NT2/D1 (cell line): ENCODE results near the gene KLHDC8A.

Source experiments
- DNase-seq: peaks from one replicate; pipeline ENCODE4 v3.0.0-alpha.2; 2011; ENCODE audit warnings: low read depth, low spot score
- H3K27me3 ChIP-seq: 2 replicates; pipeline ENCODE4 v1.6.0; 2011; ENCODE audit warnings: mild to moderate bottlenecking; ENCODE audit not compliant: insufficient read length, insufficient read depth
- H3K36me3 ChIP-seq: 2 replicates; pipeline ENCODE4 v1.6.1; 2011; ENCODE audit warnings: mild to moderate bottlenecking, low read length, mixed read lengths; ENCODE audit not compliant: insufficient read depth, insufficient read length
- H3K4me1 ChIP-seq: 2 replicates; pipeline ENCODE4 v1.5.1; 2011; ENCODE audit not compliant: insufficient read depth, insufficient read length
- H3K4me3 ChIP-seq: 2 replicates; pipeline ENCODE4 v1.5.1; 2011; ENCODE audit warnings: low read depth; ENCODE audit not compliant: insufficient read length
- H3K9ac ChIP-seq: 2 replicates; pipeline ENCODE4 v1.6.0; 2011; ENCODE audit warnings: low read depth; ENCODE audit not compliant: insufficient read length
- H3K9me3 ChIP-seq: 2 replicates; pipeline ENCODE4 v1.5.1; 2011; ENCODE audit warnings: mild to moderate bottlenecking, low read length; ENCODE audit not compliant: insufficient read depth
- SUZ12 ChIP-seq: IDR thresholded peaks from 2 replicates; pipeline ENCODE4 v1.6.1; 2011; ENCODE audit not compliant: insufficient read length, insufficient read depth; ENCODE audit errors: extremely low read depth
- YY1 ChIP-seq: IDR thresholded peaks from 2 replicates; pipeline ENCODE4 v1.6.1; 2011; ENCODE audit not compliant: insufficient read length, insufficient read depth
- ZNF274 ChIP-seq: IDR thresholded peaks from 2 replicates; pipeline ENCODE4 v1.6.1; 2011; ENCODE audit warnings: mild to moderate bottlenecking, low read depth, low read length

The KLHDC8A gene

DNA sequence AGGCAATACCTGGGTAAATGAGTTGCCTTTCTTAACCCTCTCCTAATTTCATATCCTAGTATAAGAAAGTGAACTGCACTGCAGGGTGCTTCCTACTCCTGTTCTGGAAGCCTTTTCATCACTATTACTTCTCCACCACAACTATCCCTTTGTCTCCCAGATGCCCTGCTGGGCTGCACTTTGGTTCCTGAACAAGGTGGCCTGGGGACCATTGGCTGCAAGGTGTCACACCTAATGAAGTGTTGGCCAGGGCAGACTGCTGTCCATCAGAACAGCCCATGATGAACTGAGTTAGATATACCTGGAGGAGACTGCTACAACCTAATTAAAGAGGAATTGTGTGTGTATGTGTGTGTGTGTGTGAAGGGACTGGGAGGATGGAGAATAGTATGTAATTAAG, 1.9 kb upstream of the KLHDC8A start:
- no peak overlapping the region for H3K4me3 ChIP-seq
- DNase-seq: no peak
- TF ChIP-seq YY1 (no peak), SUZ12 (no peak), ZNF274 (no peak)
- H3K4me1 ChIP-seq: peaks cover 15% of the 10 kb centered on the region
- H3K9ac ChIP-seq: no peak overlapping the region
- no peaks in the 10 kb centered on the region for H3K27me3 ChIP-seq
- no peaks in the 10 kb centered on the region for H3K36me3 ChIP-seq
- no peaks in the 10 kb centered on the region for H3K9me3 ChIP-seq

GRCh38 chr1:205357567-205357966, 845 bp upstream of the KLHDC8A start:
- TF ChIP-seq YY1: no peak
- no peak for TF ChIP-seq ZNF274
- no peak for TF ChIP-seq SUZ12
- Histone ChIP-seq H3K9me3 (no peaks in the 10 kb centered on the region), H3K27me3 (no peaks in the 10 kb centered on the region), H3K9ac (no peak overlapping the region), H3K4me1 (peaks cover 19% of the 10 kb centered on the region), H3K4me3 (no peak overlapping the region), H3K36me3 (no peaks in the 10 kb centered on the region)
- DNase-seq: no peak

GRCh38 chr1:205355075-205355453, 1.7 kb downstream of the KLHDC8A start:
- TF ChIP-seq SUZ12 (no peak), YY1 (no peak), ZNF274 (no peak)
- H3K27me3 ChIP-seq: no peaks in the 10 kb centered on the region
- H3K4me3 ChIP-seq: no peak overlapping the region
- peaks cover 32% of the 10 kb centered on the region for H3K4me1 ChIP-seq
- DNase-seq: no peak
- no peak overlapping the region for H3K9ac ChIP-seq
- no peaks in the 10 kb centered on the region for H3K36me3 ChIP-seq
- H3K9me3 ChIP-seq: no peaks in the 10 kb centered on the region

GRCh38 chr1:205354259-205355074, 2.3 kb downstream of the KLHDC8A start:
- Histone ChIP-seq H3K9me3 (no peaks in the 10 kb centered on the region), H3K9ac (no peak overlapping the region), H3K4me1 (peaks cover 38% of the 10 kb centered on the region), H3K36me3 (no peaks in the 10 kb centered on the region), H3K4me3 (no peak overlapping the region), H3K27me3 (no peaks in the 10 kb centered on the region)
- TF ChIP-seq ZNF274 (no peak), YY1 (no peak), SUZ12 (no peak)
- peak; percentile 84 for DNase-seq

- no peak for TF ChIP-seq SUZ12
- TF ChIP-seq YY1: no peak
- TF ChIP-seq ZNF274: no peak
- DNase-seq: no peak
- Histone ChIP-seq H3K9ac (no peak overlapping the region), H3K36me3 (no peaks in the 10 kb centered on the region), H3K9me3 (no peaks in the 10 kb centered on the region), H3K27me3 (no peaks in the 10 kb centered on the region), H3K4me3 (no peak overlapping the region), H3K4me1 (peaks cover 43% of the 10 kb centered on the region)
These were observed 3.1 kb downstream of the KLHDC8A start for GRCh38 chr1:205353612-205354011.

- Histone ChIP-seq H3K9me3 (no peaks in the 10 kb centered on the region), H3K9ac (no peak overlapping the region), H3K27me3 (no peaks in the 10 kb centered on the region), H3K4me3 (no peak overlapping the region), H3K4me1 (peaks cover 47% of the 10 kb centered on the region), H3K36me3 (no peaks in the 10 kb centered on the region)
- no peak for DNase-seq
- TF ChIP-seq YY1: no peak
- TF ChIP-seq SUZ12: no peak
- no peak for TF ChIP-seq ZNF274
These were observed 3.5 kb downstream of the KLHDC8A start for GRCh38 chr1:205353191-205353590.

DNA sequence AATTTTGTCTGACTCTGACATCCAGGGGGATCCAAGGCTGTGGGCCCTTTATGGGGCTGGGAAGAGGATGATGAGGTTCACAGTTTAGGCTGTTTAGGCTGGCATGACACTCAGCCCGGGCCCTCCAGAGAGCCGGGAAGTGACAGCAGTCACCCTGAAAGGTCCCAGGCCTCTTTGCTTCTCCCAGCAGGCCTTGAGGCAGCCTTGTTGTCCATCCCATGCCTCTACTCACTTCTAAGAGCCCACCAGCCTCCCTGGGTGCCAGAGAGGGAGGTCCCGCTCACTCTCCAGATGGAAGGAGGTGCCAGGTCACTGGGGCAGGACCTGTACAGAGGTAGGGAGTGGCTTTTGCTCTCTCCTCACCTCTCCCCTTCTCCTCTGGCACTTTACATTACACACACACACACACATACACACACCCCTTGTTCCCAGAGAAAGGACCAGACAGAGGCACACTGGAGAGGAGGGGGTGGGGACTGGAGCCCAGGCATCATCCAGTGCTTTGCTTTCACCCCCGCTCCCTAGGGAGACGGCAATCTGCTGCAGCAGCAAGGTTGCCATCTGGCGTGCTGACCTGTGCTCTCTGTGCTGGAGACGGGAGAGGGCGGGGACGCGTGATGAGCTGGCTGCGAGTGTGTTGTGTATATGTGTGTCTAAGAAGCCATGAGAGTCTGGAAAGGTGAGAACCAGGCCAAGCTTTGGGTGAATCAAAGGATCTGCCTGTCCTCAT, 4.6 kb downstream of the KLHDC8A start:
- no peak overlapping the region for H3K9ac ChIP-seq
- no peaks in the 10 kb centered on the region for H3K36me3 ChIP-seq
- H3K27me3 ChIP-seq: no peaks in the 10 kb centered on the region
- H3K9me3 ChIP-seq: no peaks in the 10 kb centered on the region
- no peak for DNase-seq
- H3K4me3 ChIP-seq: no peak overlapping the region
- peaks cover 48% of the 10 kb centered on the region for H3K4me1 ChIP-seq
- TF ChIP-seq SUZ12 (no peak), ZNF274 (no peak), YY1 (no peak)
